ENCODE data around the gene CLEC10A.
"Not testable (repeated sequence)": the region's sequence is repeated elsewhere in the genome, so short reads cannot be mapped to it uniquely, and the experiment has no call there.

Gene CLEC10A

GRCh38 chr17:7102421-7102820 lies 22.4 kb upstream of the CLEC10A start:
- no peak for ATAC-seq
- no peak for TF ChIP-seq ZFP30 (CRISPR knock-in tag; IDR thresholded peaks at IDR 0.05)
- TF ChIP-seq ZNF8 (CRISPR knock-in tag; IDR thresholded peaks at IDR 0.05), result no peak
- TF ChIP-seq ARNTL (CRISPR knock-in tag; IDR thresholded peaks at IDR 0.05; ENCODE audit: borderline replicate concordance, low read depth), result no peak
- TF ChIP-seq TOX (CRISPR knock-in tag; IDR thresholded peaks at IDR 0.05; ENCODE audit: borderline replicate concordance), result no peak
- no peak for TF ChIP-seq ZNF70 (CRISPR knock-in tag; IDR thresholded peaks at IDR 0.05)
- TF ChIP-seq GLIS3 (CRISPR knock-in tag; IDR thresholded peaks at IDR 0.05), result no peak
- TF ChIP-seq ISL1 (CRISPR knock-in tag; IDR thresholded peaks at IDR 0.05), result no peak
- no peak for TF ChIP-seq SNAI2 (CRISPR knock-in tag; IDR thresholded peaks at IDR 0.05)
- TF ChIP-seq RARB (CRISPR knock-in tag; IDR thresholded peaks at IDR 0.05), result no peak

- TF ChIP-seq ZNF8 (CRISPR knock-in tag; IDR thresholded peaks at IDR 0.05) (no peak), ZFP3 (CRISPR knock-in tag; IDR thresholded peaks at IDR 0.05) (no peak), CSDC2 (CRISPR knock-in tag; IDR thresholded peaks at IDR 0.05) (no peak), ZNF70 (CRISPR knock-in tag; IDR thresholded peaks at IDR 0.05) (no peak), CSRNP3 (CRISPR knock-in tag; IDR thresholded peaks at IDR 0.05) (no peak)
- ATAC-seq, result no peak
Observed at GRCh38 chr17:7101531-7101930, 21.5 kb upstream of the CLEC10A start.

- ATAC-seq, result not testable (repeated sequence)
Observed at GRCh38 chr17:7100641-7101379, 20.8 kb upstream of the CLEC10A start.

GRCh38 chr17:7098802-7099459 lies 18.9 kb upstream of the CLEC10A start:
- TF ChIP-seq ZFP30 (CRISPR knock-in tag; IDR thresholded peaks at IDR 0.05) (no peak), ISL1 (CRISPR knock-in tag; IDR thresholded peaks at IDR 0.05) (no peak), CREB5 (CRISPR knock-in tag; IDR thresholded peaks at IDR 0.05; ENCODE audit: low read depth) (no peak), TCF4 (CRISPR knock-in tag; IDR thresholded peaks at IDR 0.05; ENCODE audit: borderline replicate concordance) (no peak), CSRNP3 (CRISPR knock-in tag; IDR thresholded peaks at IDR 0.05) (no peak), ARNTL (CRISPR knock-in tag; IDR thresholded peaks at IDR 0.05; ENCODE audit: borderline replicate concordance, low read depth) (no peak), ZNF8 (CRISPR knock-in tag; IDR thresholded peaks at IDR 0.05) (no peak), OSR1 (CRISPR knock-in tag; IDR thresholded peaks at IDR 0.05) (no peak), POU6F1 (CRISPR knock-in tag; IDR thresholded peaks at IDR 0.05; ENCODE audit: borderline replicate concordance, low read depth) (no peak), TOX (CRISPR knock-in tag; IDR thresholded peaks at IDR 0.05; ENCODE audit: borderline replicate concordance) (no peak), PPARA (CRISPR knock-in tag; IDR thresholded peaks at IDR 0.05; ENCODE audit: borderline replicate concordance) (no peak)
- no peak for ATAC-seq

- TF ChIP-seq ISL1 (CRISPR knock-in tag; IDR thresholded peaks at IDR 0.05) (no peak), BACH2 (CRISPR knock-in tag; IDR thresholded peaks at IDR 0.05; ENCODE audit: borderline replicate concordance) (no peak)
- no peak for ATAC-seq
Observed at GRCh38 chr17:7097940-7098339, 17.9 kb upstream of the CLEC10A start.

Measured in SK-N-SH treated with all-trans-retinoic acid at 6 μM for 48 hours (cell line).